SK-N-SH treated with all-trans-retinoic acid at 6 μM for 48 hours (cell line): Measurements from ENCODE around the gene ABO.

Experiments
- ARNTL ChIP-seq: fragments of 450-650 bp; formaldehyde crosslinking; IDR thresholded peaks from 2 replicates; pipeline ENCODE4 v1.5.0; 2020; ENCODE audit warnings: low read depth, mild to moderate bottlenecking, moderate library complexity, borderline replicate concordance
- BACH2 ChIP-seq: fragments of 250-450 bp; sonication (Bioruptor Pico); IDR thresholded peaks from 2 replicates; pipeline ENCODE4 v1.9.0; 2021; ENCODE audit warnings: mild to moderate bottlenecking, borderline replicate concordance
- CREB5 ChIP-seq: fragments of 250-450 bp; sonication (Bioruptor Pico); IDR thresholded peaks from 2 replicates; pipeline ENCODE4 v1.5.1; 2020; ENCODE audit warnings: low read depth, mild to moderate bottlenecking, moderate library complexity
- PATZ1 ChIP-seq: fragments of 250-450 bp; sonication (Bioruptor Pico); IDR thresholded peaks from 2 replicates; pipeline ENCODE4 v1.8.0; 2020; ENCODE audit warnings: mild to moderate bottlenecking, moderate library complexity, borderline replicate concordance
- RARB ChIP-seq: fragments of 250-450 bp; sonication (Bioruptor Pico); IDR thresholded peaks from 2 replicates; pipeline ENCODE4 v1.8.0; 2021; ENCODE audit warnings: mild to moderate bottlenecking, moderate library complexity
- SNAI2 ChIP-seq: fragments of 250-450 bp; sonication (Bioruptor Pico); IDR thresholded peaks from 2 replicates; pipeline ENCODE4 v1.5.0; 2020; ENCODE audit warnings: mild to moderate bottlenecking, moderate library complexity
- TOX ChIP-seq: fragments of 250-450 bp; sonication (Bioruptor Pico); IDR thresholded peaks from 2 replicates; pipeline ENCODE4 v1.8.0; 2021; ENCODE audit warnings: mild to moderate bottlenecking, moderate library complexity, borderline replicate concordance
- TSHZ2 ChIP-seq: fragments of 250-450 bp; sonication (Bioruptor Pico); IDR thresholded peaks from 2 replicates; pipeline ENCODE4 v1.5.0; 2020; ENCODE audit warnings: mild to moderate bottlenecking, moderate library complexity
- ZNF565 ChIP-seq: fragments of 450-650 bp; formaldehyde crosslinking; conservative IDR thresholded peaks from 2 replicates; pipeline ENCODE4 v1.5.0; 2020; ENCODE audit warnings: low read depth, mild to moderate bottlenecking, moderate library complexity
- ZNF70 ChIP-seq: fragments of 450-650 bp; formaldehyde crosslinking; IDR thresholded peaks from 2 replicates; pipeline ENCODE4 v1.5.0; 2020; ENCODE audit warnings: mild to moderate bottlenecking, moderate library complexity

GRCh38 chr9:133261103-133261752 lies 13.8 kb downstream of the ABO start:
- TF ChIP-seq SNAI2 (CRISPR knock-in tag) (no peak), ZNF70 (CRISPR knock-in tag) (no peak), ARNTL (no peak), RARB (CRISPR knock-in tag) (no peak), BACH2 (no peak), ZNF565 (no peak), CREB5 (CRISPR knock-in tag) (no peak), PATZ1 (CRISPR knock-in tag) (no peak), TOX (no peak), TSHZ2 (CRISPR knock-in tag) (no peak)
